ENCODE results near the gene RNASE3.
"Not testable (repeated sequence)": the region's sequence is repeated elsewhere in the genome, so short reads cannot be mapped to it uniquely, and the experiment has no call there.

Gene RNASE3

GRCh38 chr14:20891126-20891825, at the start of gene RNASE3:
RNASE3 (plus strand) TSS chr14:20891385; CDS start chr14:20891687, 302 bp downstream.
- not testable (repeated sequence) for DNase-seq (ENCODE audit: low spot score)

- DNase-seq (ENCODE audit: low spot score): no peak
These were observed 44.6 kb upstream of the RNASE3 start for GRCh38 chr14:20846560-20846959.

GRCh38 chr14:20848316-20848954, 42.8 kb upstream of the RNASE3 start:
- DNase-seq (ENCODE audit: low spot score): no peak

DNA sequence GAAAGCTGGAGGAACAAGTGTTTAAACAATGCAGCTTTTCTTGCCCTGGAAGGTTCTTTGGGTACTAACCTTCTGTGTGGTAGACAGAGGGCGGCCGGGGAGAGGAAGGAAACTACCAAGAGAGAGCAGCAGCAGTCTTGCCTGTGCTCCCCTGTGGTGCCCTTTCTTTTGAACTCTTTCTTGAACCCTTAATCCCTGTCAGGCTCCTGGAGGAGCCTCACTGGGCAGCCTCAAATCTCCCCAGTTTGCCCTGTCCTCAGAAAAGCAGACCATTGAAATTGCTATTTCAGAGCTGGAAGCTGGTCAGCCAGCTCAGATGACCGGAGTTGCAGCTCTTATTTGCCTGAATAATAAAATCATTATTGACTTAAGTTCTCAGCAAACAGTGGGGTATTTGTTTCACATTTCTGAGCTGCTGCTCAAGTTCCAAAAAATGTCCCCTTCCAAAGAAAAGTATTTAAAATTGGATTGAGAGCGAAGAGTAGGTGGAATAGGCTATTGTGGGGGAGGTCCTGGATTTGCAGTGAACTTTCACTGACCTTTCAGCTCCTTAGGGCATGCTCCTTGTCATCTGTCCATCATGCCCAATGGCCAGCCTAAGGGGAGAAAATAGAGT, 42.1 kb upstream of the RNASE3 start:
- no peak for DNase-seq (ENCODE audit: low spot score)

- no peak for DNase-seq (ENCODE audit: low spot score)
These were observed 38.1 kb upstream of the RNASE3 start for GRCh38 chr14:20853042-20853441.

GRCh38 chr14:20855652-20856291, 35.4 kb upstream of the RNASE3 start:
- peak; percentile 84 for DNase-seq (ENCODE audit: low spot score)

GRCh38 chr14:20857207-20857606, 34.0 kb upstream of the RNASE3 start:
- DNase-seq (ENCODE audit: low spot score): no peak

DNA sequence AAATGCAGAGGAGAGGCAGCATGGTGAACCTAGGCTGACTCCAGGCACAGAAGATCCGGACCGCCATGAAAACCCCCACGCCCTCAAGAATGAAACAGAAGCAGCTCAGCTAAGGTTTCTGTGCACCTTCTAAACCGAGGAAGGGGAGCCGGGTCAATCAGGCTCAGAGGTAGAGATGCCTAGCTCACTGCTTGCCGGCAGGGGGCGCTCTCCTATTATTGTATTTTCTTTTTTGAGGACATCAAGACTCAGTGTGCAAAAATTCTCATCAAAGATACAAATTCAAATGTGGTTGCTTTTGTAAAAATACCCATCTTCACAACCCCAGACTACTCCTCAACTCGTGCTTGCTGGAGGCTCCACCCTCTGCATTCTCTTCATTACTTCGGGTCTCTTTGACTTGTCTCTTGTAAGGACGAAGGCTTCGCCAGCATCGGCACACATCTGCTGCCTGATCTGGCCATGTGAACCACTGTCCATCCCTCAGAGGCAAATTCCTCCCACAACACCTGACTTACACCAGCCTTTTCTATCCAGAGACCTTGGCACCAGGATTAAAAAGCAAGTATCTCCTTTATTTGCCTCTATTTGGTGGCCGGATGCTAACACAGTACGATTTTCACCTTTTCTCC, 33.4 kb upstream of the RNASE3 start:
- DNase-seq (ENCODE audit: low spot score): peak; percentile 79

- DNase-seq (ENCODE audit: low spot score): no peak
These were observed 25.0 kb upstream of the RNASE3 start for GRCh38 chr14:20866194-20866593.

GRCh38 chr14:20866963-20867362, 24.2 kb upstream of the RNASE3 start:
- peak; percentile 14 for DNase-seq (ENCODE audit: low spot score)

- peak; percentile 73 for DNase-seq (ENCODE audit: low spot score)
These were observed 17.6 kb upstream of the RNASE3 start for GRCh38 chr14:20873370-20874177.

GRCh38 chr14:20877016-20877415, 14.2 kb upstream of the RNASE3 start:
- DNase-seq (ENCODE audit: low spot score): no peak

DNA sequence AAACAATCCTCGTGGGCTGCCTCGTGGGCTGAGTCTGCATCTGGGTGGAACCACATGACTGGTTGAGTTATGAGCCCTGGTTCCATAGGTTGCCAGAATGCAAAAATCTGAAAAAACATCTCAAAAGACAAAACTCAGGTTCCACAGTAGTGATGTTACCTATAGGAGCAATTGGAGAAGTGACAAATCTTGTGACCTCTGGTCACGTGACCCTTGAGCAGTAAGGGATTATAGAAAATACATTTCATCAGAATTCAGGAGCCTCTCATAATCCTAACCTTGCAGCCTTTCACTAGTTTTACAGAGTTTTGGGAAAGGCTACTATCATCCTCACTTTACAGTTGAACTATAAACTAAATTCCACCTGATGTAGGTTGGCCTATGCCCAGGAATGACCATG, 12.5 kb upstream of the RNASE3 start:
- no peak for DNase-seq (ENCODE audit: low spot score)

DNA sequence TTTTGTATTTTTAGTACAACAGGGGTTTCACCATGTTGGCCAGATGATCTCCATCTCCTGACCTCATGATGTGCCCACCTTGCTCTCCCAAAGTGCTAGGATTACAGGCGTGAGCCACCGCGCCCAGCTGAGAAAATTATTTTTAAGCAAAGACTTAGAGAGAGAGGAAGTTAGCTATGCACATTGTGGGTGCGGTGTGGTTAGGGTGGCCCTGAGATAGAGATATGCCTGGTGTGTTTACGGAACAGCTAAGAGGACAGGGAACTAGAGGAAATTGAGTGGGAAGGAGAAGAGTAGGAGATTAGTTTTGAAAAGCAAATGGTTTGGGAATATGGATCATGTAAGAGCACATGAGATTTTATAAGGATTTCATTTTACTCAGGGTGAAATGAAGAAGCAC, 10.0 kb upstream of the RNASE3 start:
- not testable (repeated sequence) for DNase-seq (ENCODE audit: low spot score)

GRCh38 chr14:20882787-20883186, 8.4 kb upstream of the RNASE3 start:
- DNase-seq (ENCODE audit: low spot score): not testable (repeated sequence)

DNA sequence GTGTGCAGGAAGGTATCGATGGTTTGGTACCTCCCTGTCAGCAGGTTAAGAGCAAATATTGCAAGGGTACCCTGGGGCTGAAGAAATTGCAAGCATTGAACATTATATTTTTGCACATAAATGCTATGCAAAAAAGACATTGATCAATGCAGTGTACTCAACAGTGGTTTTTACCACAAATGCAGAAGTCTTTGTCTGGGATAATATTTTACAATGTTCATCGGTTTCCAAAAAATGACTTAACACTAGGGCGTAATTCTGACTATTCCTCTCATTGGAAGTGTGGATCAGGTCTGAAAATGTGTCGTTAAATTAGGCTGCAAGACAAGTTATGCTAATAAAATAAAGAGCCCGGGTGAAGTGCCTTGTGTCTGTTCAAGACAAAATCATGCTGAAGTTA, 2.8 kb upstream of the RNASE3 start:
- not testable (repeated sequence) for DNase-seq (ENCODE audit: low spot score)

- not testable (repeated sequence) for DNase-seq (ENCODE audit: low spot score)
These were observed 4.1 kb downstream of the RNASE3 start for GRCh38 chr14:20895322-20895721.

DNA sequence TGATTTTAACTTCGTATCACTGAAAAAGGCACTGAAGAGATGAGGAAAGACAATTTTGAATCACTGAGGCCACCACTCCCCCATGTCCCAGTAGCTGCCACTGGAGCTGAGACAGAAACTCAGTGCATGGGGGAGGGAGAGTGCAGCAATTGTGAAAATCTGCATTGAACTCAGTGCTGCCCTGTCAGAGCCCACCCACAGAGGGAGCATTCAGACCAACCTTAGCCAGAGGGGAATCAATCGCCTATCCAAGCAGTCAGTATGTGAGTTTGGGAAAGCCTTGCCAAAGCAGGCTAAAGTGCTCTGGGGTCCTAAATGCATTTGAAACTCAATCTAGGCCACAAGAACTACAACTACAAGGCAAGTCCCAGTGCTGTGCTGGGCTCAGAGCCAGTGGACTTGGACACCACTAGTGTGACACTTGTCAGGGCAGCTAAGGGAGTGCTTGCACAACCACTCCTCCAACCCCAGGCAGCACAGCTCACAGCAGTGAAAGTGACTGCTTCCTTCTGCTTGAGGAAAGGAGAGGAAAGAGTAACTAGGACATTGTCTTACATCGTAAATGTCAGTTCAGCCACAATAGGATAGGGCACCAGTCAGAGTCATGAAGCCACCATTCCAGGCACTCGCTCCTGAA, 13.3 kb downstream of the RNASE3 start:
- DNase-seq (ENCODE audit: low spot score): no peak

GRCh38 chr14:20905676-20906075, 14.5 kb downstream of the RNASE3 start:
- no peak for DNase-seq (ENCODE audit: low spot score)

- no peak for DNase-seq (ENCODE audit: low spot score)
These were observed 16.0 kb downstream of the RNASE3 start for GRCh38 chr14:20907214-20907613.

- not testable (repeated sequence) for DNase-seq (ENCODE audit: low spot score)
These were observed 19.6 kb downstream of the RNASE3 start for GRCh38 chr14:20910822-20911221.

All from hematopoietic multipotent progenitor cell treated with erythropoietin and hydrocortisone succinate and interleukin-3 and kit ligand, for 15 days (in vitro differentiated cells).